ENCODE results near the gene BRK1. TPM values are rescaled to one million over a fixed set of nuclear protein-coding genes. Genes with fewer than 3 reads are reported as not detected.

Gene BRK1
- total and polyA plus RNA-seq, 9 of the 15 experiments (the other 6 are each of a cell fraction or from before 2014, with no cell fraction given): 105 to 634 (median 250) TPM

DNA sequence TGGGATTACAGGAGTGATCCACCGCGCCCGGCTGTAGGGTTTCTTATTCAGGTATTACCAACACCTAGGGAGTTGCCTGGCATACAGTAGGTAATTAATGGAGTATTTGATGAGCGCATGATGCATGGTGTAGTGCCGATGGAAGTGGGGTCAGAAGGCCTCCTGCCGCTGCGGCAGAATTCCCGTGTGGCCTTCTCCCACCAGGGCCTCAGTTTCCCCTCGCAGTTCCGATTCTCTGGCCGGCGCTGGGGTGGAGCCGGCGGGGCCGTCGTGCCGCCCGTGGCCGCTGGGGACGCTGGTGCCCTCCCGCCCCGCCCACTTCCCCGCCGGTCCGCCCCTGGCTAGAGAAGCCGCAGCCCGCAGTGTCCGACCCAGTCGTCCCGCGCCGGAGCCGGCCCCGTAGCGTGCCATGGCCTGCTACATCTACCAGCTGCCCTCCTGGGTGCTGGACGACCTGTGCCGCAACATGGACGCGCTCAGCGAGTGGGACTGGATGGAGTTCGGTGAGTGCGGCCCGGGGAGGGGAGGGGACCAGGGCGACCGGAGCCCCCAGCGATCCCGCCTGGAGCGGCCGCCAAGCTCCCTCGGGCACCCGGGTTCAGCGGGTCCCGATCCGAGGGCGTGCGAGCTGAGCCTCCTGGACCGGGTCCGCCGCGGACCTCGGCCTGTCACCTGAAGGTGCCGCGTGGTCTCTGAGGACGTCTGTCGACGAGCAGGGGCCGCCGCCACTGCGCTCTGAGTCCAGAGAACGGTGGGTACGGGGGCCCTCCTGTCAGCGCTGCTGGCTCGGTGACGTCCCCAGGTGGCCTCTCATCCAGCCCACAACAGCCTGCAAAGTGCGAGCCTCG is 49.3 kb downstream of the BRK1 start, which contains the start of gene IRAK2 (continued):
- TF ChIP-seq AFF4 (CRISPR knock-in tag; IDR thresholded peaks at IDR 0.05) (peak; percentile 85; the same call in 1 of the 2 replicates), XRCC5 (IDR thresholded peaks at IDR 0.05; ENCODE audit: low read depth, low read length) (no peak), KDM5B (IDR thresholded peaks at IDR 0.05; ENCODE audit: insufficient replicate concordance, low read depth, low read length) (peak; percentile 47), FOXK2 (conservative IDR thresholded peaks at IDR 0.05 in 1 of 2, IDR thresholded peaks at IDR 0.05 in 1 of 2; ENCODE audit: low read depth in 2 of 2) (no peak), CGGBP1 (CRISPR knock-in tag; IDR thresholded peaks at IDR 0.05) (no peak), TEAD4 (IDR thresholded peaks at IDR 0.05; ENCODE audit: low read length) (no peak), TEAD4 (CRISPR knock-in tag; IDR thresholded peaks at IDR 0.05; ENCODE audit: borderline replicate concordance) (peak; percentile 80; the same call in 1 of the 2 replicates), RREB1 (CRISPR knock-in tag; IDR thresholded peaks at IDR 0.05) (0 out of 2 replicates have a peak, but pooled peaks have one; percentile 44)
- TF ChIP-seq, protein P1, sequence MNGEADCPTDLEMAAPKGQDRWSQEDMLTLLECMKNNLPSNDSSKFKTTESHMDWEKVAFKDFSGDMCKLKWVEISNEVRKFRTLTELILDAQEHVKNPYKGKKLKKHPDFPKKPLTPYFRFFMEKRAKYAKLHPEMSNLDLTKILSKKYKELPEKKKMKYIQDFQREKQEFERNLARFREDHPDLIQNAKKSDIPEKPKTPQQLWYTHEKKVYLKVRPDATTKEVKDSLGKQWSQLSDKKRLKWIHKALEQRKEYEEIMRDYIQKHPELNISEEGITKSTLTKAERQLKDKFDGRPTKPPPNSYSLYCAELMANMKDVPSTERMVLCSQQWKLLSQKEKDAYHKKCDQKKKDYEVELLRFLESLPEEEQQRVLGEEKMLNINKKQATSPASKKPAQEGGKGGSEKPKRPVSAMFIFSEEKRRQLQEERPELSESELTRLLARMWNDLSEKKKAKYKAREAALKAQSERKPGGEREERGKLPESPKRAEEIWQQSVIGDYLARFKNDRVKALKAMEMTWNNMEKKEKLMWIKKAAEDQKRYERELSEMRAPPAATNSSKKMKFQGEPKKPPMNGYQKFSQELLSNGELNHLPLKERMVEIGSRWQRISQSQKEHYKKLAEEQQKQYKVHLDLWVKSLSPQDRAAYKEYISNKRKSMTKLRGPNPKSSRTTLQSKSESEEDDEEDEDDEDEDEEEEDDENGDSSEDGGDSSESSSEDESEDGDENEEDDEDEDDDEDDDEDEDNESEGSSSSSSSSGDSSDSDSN (IDR thresholded peaks at IDR 0.05; ENCODE audit: borderline replicate concordance in 1 of 2, low read depth in 2 of 2, low read length in 2 of 2): peak; percentile 35 to 51; a peak in 1 of 4 replicates
- TF ChIP-seq, protein P2, sequence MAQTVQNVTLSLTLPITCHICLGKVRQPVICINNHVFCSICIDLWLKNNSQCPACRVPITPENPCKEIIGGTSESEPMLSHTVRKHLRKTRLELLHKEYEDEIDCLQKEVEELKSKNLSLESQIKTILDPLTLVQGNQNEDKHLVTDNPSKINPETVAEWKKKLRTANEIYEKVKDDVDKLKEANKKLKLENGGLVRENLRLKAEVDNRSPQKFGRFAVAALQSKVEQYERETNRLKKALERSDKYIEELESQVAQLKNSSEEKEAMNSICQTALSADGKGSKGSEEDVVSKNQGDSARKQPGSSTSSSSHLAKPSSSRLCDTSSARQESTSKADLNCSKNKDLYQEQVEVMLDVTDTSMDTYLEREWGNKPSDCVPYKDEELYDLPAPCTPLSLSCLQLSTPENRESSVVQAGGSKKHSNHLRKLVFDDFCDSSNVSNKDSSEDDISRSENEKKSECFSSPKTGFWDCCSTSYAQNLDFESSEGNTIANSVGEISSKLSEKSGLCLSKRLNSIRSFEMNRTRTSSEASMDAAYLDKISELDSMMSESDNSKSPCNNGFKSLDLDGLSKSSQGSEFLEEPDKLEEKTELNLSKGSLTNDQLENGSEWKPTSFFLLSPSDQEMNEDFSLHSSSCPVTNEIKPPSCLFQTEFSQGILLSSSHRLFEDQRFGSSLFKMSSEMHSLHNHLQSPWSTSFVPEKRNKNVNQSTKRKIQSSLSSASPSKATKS (CRISPR knock-in tag; IDR thresholded peaks at IDR 0.05): no peak

Measured in K562 (cell line).